Karpas-422 (cell line): ENCODE data around the gene TMEM37. TPM values are rescaled to one million over a fixed set of nuclear protein-coding genes. Genes with fewer than 3 reads are reported as not detected.

Experiments used
- DNase-seq: peaks from one replicate; pipeline ENCODE4 v3.0.0-alpha.2; 2015
- H2AFZ ChIP-seq: fragments of 200-600 bp; sonication (generic); 2 replicates; pipeline ENCODE4 v1.6.1; 2014; ENCODE audit warnings: antibody characterized with exemption, low read length, mixed read lengths
- H3K27ac ChIP-seq: fragments of 200-600 bp; sonication (generic); 2 replicates; pipeline ENCODE4 v1.5.1; 2014; ENCODE audit warnings: mild to moderate bottlenecking, low read length, moderate library complexity
- H3K27me3 ChIP-seq: fragments of 200-600 bp; sonication (generic); 2 replicates; pipeline ENCODE4 v1.6.1; 2014; ENCODE audit warnings: low read length, mixed read lengths
- H3K36me3 ChIP-seq: fragments of 200-600 bp; sonication (generic); 2 replicates; pipeline ENCODE4 v1.6.1; 2014; ENCODE audit warnings: low read length, mixed read lengths; ENCODE audit not compliant: insufficient read depth
- H3K4me1 ChIP-seq: fragments of 200-600 bp; sonication (generic); 2 replicates; pipeline ENCODE4 v1.6.1; 2014; ENCODE audit warnings: mild to moderate bottlenecking, low read length, mixed read lengths
- H3K4me2 ChIP-seq: fragments of 200-600 bp; sonication (generic); 2 replicates; pipeline ENCODE4 v1.6.1; 2014; ENCODE audit warnings: low read length, low read depth, mild to moderate bottlenecking; ENCODE audit not compliant: poor library complexity, severe bottlenecking
- H3K4me3 ChIP-seq: fragments of 200-600 bp; sonication (generic); 2 replicates; pipeline ENCODE4 v1.5.1; 2014; ENCODE audit warnings: mild to moderate bottlenecking, antibody characterized with exemption, low read length, mixed read lengths
- H3K79me2 ChIP-seq: fragments of 200-600 bp; sonication (generic); 2 replicates; pipeline ENCODE4 v1.6.1; 2014; ENCODE audit warnings: mild to moderate bottlenecking, low read length, mixed read lengths
- H3K9ac ChIP-seq: fragments of 200-600 bp; sonication (generic); 2 replicates; pipeline ENCODE4 v1.6.0; 2014; ENCODE audit warnings: low read length
- H3K9me2 ChIP-seq: fragments of 200-600 bp; sonication (generic), shearing (Covaris generic); replicated peaks from 2 replicates; pipeline ENCODE4 v1.6.0; 2014; ENCODE audit warnings: mild to moderate bottlenecking, low read length, moderate library complexity; ENCODE audit not compliant: insufficient read depth
- H3K9me3 ChIP-seq: fragments of 300-700, 200-600 bp; sonication (generic); 2 replicates; pipeline ENCODE4 v1.6.1; 2014; ENCODE audit warnings: low read length, mixed read lengths
- H4K20me1 ChIP-seq: fragments of 200-600 bp; sonication (generic); 2 replicates; pipeline ENCODE4 v1.6.1; 2014; ENCODE audit warnings: mild to moderate bottlenecking, antibody characterized with exemption, low read length, low read depth; ENCODE audit not compliant: insufficient read depth
- total RNA-seq: library from RNA; depleted of rRNA; stranded (reverse); fragments of >200 nt; shearing (Covaris generic); gene quantifications from 2 replicates; pipeline ENCODE4 v1.2.3, GENCODE V29; 2014; ENCODE audit warnings: low replicate concordance

The TMEM37 gene
- total RNA-seq, 1 experiment from 2014 or later = not detected

GRCh38 chr2:119414894-119415293, 16.8 kb upstream of the TMEM37 start:
- peaks cover 22% of the 10 kb centered on the region for H3K4me1 ChIP-seq
- H3K36me3 ChIP-seq = no peaks in the 10 kb centered on the region
- no peak overlapping the region for H3K9ac ChIP-seq
- no peak overlapping the region for H3K27ac ChIP-seq
- no peak overlapping the region for H2AFZ ChIP-seq
- no peak overlapping the region for H3K4me2 ChIP-seq
- H3K9me3 ChIP-seq = peaks cover 2% of the 10 kb centered on the region; the same call in 1 of the 2 replicates
- no peak for DNase-seq
- H3K27me3 ChIP-seq = 0 out of 2 replicates have a peak, but pooled peaks cover 2% of the 10 kb centered on the region
- H3K79me2 ChIP-seq = no peaks in the 10 kb centered on the region
- H3K9me2 ChIP-seq = no peaks in the 10 kb centered on the region
- no peak overlapping the region for H3K4me3 ChIP-seq
- no peaks in the 10 kb centered on the region for H4K20me1 ChIP-seq

GRCh38 chr2:119415630-119416029, 16.0 kb upstream of the TMEM37 start:
- Histone ChIP-seq H3K4me1 (peaks cover 17% of the 10 kb centered on the region), H3K27me3 (0 out of 2 replicates have a peak, but pooled peaks cover 2% of the 10 kb centered on the region), H3K9me2 (no peaks in the 10 kb centered on the region), H3K4me3 (no peak overlapping the region), H3K27ac (no peak overlapping the region), H3K4me2 (no peak overlapping the region), H3K36me3 (no peaks in the 10 kb centered on the region), H3K9me3 (peaks cover 2% of the 10 kb centered on the region; the same call in 1 of the 2 replicates), H3K79me2 (no peaks in the 10 kb centered on the region), H4K20me1 (no peaks in the 10 kb centered on the region), H2AFZ (no peak overlapping the region), H3K9ac (no peak overlapping the region)
- no peak for DNase-seq

- Histone ChIP-seq H3K9me3 (peaks cover 2% of the 10 kb centered on the region; the same call in 1 of the 2 replicates), H3K4me2 (no peak overlapping the region), H3K9ac (no peak overlapping the region), H3K36me3 (no peaks in the 10 kb centered on the region), H3K27ac (no peak overlapping the region), H3K79me2 (no peaks in the 10 kb centered on the region), H4K20me1 (no peaks in the 10 kb centered on the region), H3K9me2 (no peaks in the 10 kb centered on the region), H3K4me1 (peaks cover 17% of the 10 kb centered on the region), H3K27me3 (no peaks in the 10 kb centered on the region), H2AFZ (no peak overlapping the region), H3K4me3 (no peak overlapping the region)
- no peak for DNase-seq
Observed at GRCh38 chr2:119416299-119416923, 15.2 kb upstream of the TMEM37 start.

- no peak overlapping the region for H3K4me3 ChIP-seq
- H3K79me2 ChIP-seq = no peaks in the 10 kb centered on the region
- DNase-seq = no peak
- no peak overlapping the region for H3K4me2 ChIP-seq
- H3K4me1 ChIP-seq = peaks cover 17% of the 10 kb centered on the region
- no peak overlapping the region for H3K27ac ChIP-seq
- H3K9me3 ChIP-seq = peaks cover 2% of the 10 kb centered on the region; the same call in 1 of the 2 replicates
- no peaks in the 10 kb centered on the region for H3K36me3 ChIP-seq
- H3K9ac ChIP-seq = no peak overlapping the region
- no peaks in the 10 kb centered on the region for H3K9me2 ChIP-seq
- H4K20me1 ChIP-seq = no peaks in the 10 kb centered on the region
- no peaks in the 10 kb centered on the region for H3K27me3 ChIP-seq
- H2AFZ ChIP-seq = no peak overlapping the region
Observed at GRCh38 chr2:119417908-119418307, 13.7 kb upstream of the TMEM37 start.

GRCh38 chr2:119419065-119419464, 12.6 kb upstream of the TMEM37 start:
- no peak overlapping the region for H3K4me3 ChIP-seq
- no peak overlapping the region for H3K9ac ChIP-seq
- no peaks in the 10 kb centered on the region for H3K79me2 ChIP-seq
- no peaks in the 10 kb centered on the region for H3K9me2 ChIP-seq
- no peaks in the 10 kb centered on the region for H3K36me3 ChIP-seq
- H3K9me3 ChIP-seq = peaks cover 2% of the 10 kb centered on the region; the same call in 1 of the 2 replicates
- H2AFZ ChIP-seq = no peak overlapping the region
- no peaks in the 10 kb centered on the region for H4K20me1 ChIP-seq
- H3K4me2 ChIP-seq = no peak overlapping the region
- no peak overlapping the region for H3K27ac ChIP-seq
- H3K27me3 ChIP-seq = no peaks in the 10 kb centered on the region
- H3K4me1 ChIP-seq = peaks cover 17% of the 10 kb centered on the region
- no peak for DNase-seq

- Histone ChIP-seq H3K36me3 (no peaks in the 10 kb centered on the region), H3K9me3 (no peaks in the 10 kb centered on the region), H3K9ac (no peak overlapping the region), H3K4me2 (no peak overlapping the region), H3K27ac (no peak overlapping the region), H2AFZ (no peak overlapping the region), H4K20me1 (no peaks in the 10 kb centered on the region), H3K79me2 (no peaks in the 10 kb centered on the region), H3K27me3 (no peaks in the 10 kb centered on the region), H3K4me3 (no peak overlapping the region), H3K4me1 (peaks cover 12% of the 10 kb centered on the region), H3K9me2 (no peaks in the 10 kb centered on the region)
- DNase-seq = no peak
Observed at GRCh38 chr2:119419803-119420508, 11.7 kb upstream of the TMEM37 start.

GRCh38 chr2:119421304-119421703, 10.3 kb upstream of the TMEM37 start:
- no peak overlapping the region for H3K4me2 ChIP-seq
- H3K79me2 ChIP-seq = no peaks in the 10 kb centered on the region
- no peaks in the 10 kb centered on the region for H3K9me2 ChIP-seq
- no peak for DNase-seq
- no peak overlapping the region for H2AFZ ChIP-seq
- no peak overlapping the region for H3K9ac ChIP-seq
- no peak overlapping the region for H3K27ac ChIP-seq
- no peaks in the 10 kb centered on the region for H3K9me3 ChIP-seq
- no peaks in the 10 kb centered on the region; the same call in 1 of the 2 replicates for H4K20me1 ChIP-seq
- H3K36me3 ChIP-seq = no peaks in the 10 kb centered on the region
- H3K27me3 ChIP-seq = no peaks in the 10 kb centered on the region
- H3K4me3 ChIP-seq = no peak overlapping the region
- H3K4me1 ChIP-seq = peaks cover 4% of the 10 kb centered on the region

GRCh38 chr2:119421741-119422140, 9.9 kb upstream of the TMEM37 start:
- Histone ChIP-seq H3K9me2 (no peaks in the 10 kb centered on the region), H3K27me3 (no peaks in the 10 kb centered on the region), H3K27ac (no peak overlapping the region), H3K79me2 (no peaks in the 10 kb centered on the region), H3K36me3 (no peaks in the 10 kb centered on the region), H3K4me2 (no peak overlapping the region), H3K4me1 (no peaks in the 10 kb centered on the region; the same call in 1 of the 2 replicates), H3K9ac (no peak overlapping the region), H3K4me3 (no peak overlapping the region), H2AFZ (no peak overlapping the region), H3K9me3 (no peaks in the 10 kb centered on the region), H4K20me1 (no peaks in the 10 kb centered on the region; the same call in 1 of the 2 replicates)
- DNase-seq = no peak
